Measurements from ENCODE around the gene NME2.

- TF ChIP-seq, protein P1, sequence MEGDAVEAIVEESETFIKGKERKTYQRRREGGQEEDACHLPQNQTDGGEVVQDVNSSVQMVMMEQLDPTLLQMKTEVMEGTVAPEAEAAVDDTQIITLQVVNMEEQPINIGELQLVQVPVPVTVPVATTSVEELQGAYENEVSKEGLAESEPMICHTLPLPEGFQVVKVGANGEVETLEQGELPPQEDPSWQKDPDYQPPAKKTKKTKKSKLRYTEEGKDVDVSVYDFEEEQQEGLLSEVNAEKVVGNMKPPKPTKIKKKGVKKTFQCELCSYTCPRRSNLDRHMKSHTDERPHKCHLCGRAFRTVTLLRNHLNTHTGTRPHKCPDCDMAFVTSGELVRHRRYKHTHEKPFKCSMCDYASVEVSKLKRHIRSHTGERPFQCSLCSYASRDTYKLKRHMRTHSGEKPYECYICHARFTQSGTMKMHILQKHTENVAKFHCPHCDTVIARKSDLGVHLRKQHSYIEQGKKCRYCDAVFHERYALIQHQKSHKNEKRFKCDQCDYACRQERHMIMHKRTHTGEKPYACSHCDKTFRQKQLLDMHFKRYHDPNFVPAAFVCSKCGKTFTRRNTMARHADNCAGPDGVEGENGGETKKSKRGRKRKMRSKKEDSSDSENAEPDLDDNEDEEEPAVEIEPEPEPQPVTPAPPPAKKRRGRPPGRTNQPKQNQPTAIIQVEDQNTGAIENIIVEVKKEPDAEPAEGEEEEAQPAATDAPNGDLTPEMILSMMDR (optimal IDR thresholded peaks at IDR 0.05 in 1 of 3, IDR thresholded peaks at IDR 0.05 in 1 of 3, conservative IDR thresholded peaks at IDR 0.05 in 1 of 3; ENCODE audit: extremely low read depth in 1 of 3, insufficient read depth in 2 of 3, low read length in 3 of 3) = no peak
- TF ChIP-seq EZH2 (IDR thresholded peaks at IDR 0.05; ENCODE audit: low read length) = no peak
Observed at GRCh38 chr17:51200295-51200694, 34.1 kb downstream of the NME2 start.

Data from keratinocyte (primary cell).